AG10803 (cell line): ENCODE data around the gene NECAB2.

Source experiments
- DNase-seq: peaks from one replicate; pipeline ENCODE4 v3.0.0; 2010; ENCODE audit warnings: low read depth
- H3K4me3 ChIP-seq: 2 replicates; pipeline ENCODE4 v1.5.1; 2011; ENCODE audit warnings: mild to moderate bottlenecking, low read length, control low read depth
- CTCF ChIP-seq: conservative IDR thresholded peaks from 2 replicates; pipeline ENCODE4 v1.5.1; 2011; ENCODE audit warnings: mild to moderate bottlenecking, low read length, control low read depth, inconsistent platforms

The NECAB2 gene

GRCh38 chr16:83990492-83990891 is 22.4 kb downstream of the NECAB2 start:
- DNase-seq = no peak
- no peak overlapping the region for H3K4me3 ChIP-seq
- TF ChIP-seq CTCF = no peak

- TF ChIP-seq CTCF = no peak
- peak; percentile 58 for DNase-seq
- no peak overlapping the region for H3K4me3 ChIP-seq
Measured at GRCh38 chr16:83992624-83993023, 24.6 kb downstream of the NECAB2 start.

DNA sequence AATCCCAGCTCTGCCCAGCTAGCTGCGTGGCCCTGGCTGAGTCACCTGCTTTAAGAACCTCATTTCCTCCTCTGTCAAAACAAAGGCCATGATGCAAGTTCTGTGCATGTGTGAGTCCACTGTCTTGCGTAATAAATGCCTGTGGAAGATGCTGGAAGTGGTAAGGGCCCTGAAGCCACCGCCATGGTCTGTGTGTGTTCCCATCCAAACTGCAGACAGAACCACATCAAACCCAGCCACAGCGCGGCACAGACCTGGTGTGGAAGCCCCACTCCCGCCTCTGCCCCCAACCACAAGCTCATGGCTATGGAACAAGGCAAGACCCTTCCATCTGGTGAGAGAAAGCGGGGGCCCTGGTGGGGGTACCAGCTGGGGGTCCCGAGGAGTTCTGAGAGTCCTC is 26.0 kb downstream of the NECAB2 start:
- DNase-seq = peak; percentile 96
- H3K4me3 ChIP-seq = no peak overlapping the region

GRCh38 chr16:83994703-83995102 is 26.7 kb downstream of the NECAB2 start:
- no peak for TF ChIP-seq CTCF
- DNase-seq = no peak
- no peak overlapping the region for H3K4me3 ChIP-seq

More for the DNA sequence above, 26.0 kb downstream of the NECAB2 start:
- TF ChIP-seq CTCF = no peak

DNA sequence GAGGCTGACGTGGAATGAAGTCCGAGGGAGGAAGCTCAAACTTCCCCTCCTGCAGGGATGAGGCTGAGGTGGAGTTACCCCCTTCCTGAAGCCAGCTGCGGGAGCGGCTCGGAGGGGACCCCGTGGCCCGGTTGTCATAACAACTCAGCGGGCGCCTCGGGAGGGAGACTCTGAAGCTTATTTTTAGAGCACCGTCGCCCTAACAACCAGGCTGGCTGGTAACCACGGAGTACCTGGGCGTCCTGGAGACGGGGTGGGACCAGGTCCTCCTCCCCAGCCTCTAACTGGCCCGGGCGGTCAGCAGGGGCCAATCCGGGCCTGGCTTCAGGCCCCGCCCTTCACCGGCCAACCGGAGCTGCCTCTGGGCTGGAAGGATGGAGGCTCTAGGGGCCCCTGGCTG is 27.7 kb downstream of the NECAB2 start:
- H3K4me3 ChIP-seq = no peak overlapping the region
- no peak for DNase-seq
- no peak for TF ChIP-seq CTCF

DNA sequence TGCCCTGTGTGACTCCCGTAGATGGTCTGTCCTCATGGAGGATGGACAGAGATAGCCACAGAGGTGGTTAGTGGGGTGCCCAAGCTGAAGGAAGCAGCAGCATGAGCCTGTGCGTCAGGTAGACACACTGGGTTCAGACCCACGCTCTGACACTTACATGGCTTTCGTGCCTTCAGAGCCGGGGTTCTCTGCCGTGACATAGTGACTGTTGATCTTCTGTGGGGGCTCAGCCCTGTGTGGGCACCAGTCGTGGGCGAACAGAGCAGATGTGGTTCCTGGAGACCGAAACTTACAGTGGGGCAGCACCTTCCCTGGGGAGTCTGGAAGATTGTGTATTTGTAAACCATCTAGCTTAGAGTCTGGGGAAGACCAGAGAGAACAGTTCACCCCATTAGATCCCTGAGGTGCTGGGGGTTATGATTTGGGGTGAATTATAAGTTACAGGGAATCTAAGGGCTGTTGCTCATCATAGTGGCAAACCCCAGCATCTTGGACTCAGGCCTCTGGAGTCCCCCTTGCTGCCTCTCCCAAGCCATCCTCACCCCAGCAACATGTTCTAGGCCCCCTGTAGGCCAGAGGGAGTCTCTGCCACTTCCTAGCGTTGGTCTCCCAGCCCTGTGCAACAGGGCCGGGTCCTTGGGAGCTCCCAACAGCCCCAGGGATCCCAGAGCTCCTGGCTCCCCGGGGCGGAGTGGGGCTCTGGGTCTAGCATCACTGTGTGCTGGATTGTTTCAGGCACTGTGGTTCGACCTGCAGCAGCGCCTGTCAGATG is 28.6 kb downstream of the NECAB2 start:
- TF ChIP-seq CTCF = no peak
- DNase-seq = no peak
- H3K4me3 ChIP-seq = no peak overlapping the region

- no peak for DNase-seq
- no peak overlapping the region for H3K4me3 ChIP-seq
- no peak for TF ChIP-seq CTCF
Measured at GRCh38 chr16:83998091-83998490, 30.0 kb downstream of the NECAB2 start.
